ENCODE results near the gene CSDE1.

Gene CSDE1

GRCh38 chr1:114750780-114751179, 7.0 kb downstream of the CSDE1 start:
- in situ Hi-C loops (cut with MboI; ENCODE audit: low sequenced_read_pairs): no loop called here

- in situ Hi-C loops (cut with MboI; ENCODE audit: low sequenced_read_pairs): no loop called here
Measured at GRCh38 chr1:114749835-114750234, 7.9 kb downstream of the CSDE1 start.

- in situ Hi-C loops (cut with MboI; ENCODE audit: low sequenced_read_pairs): no loop called here
Measured at GRCh38 chr1:114746450-114747121, 11.2 kb downstream of the CSDE1 start.

- in situ Hi-C loops (cut with MboI; ENCODE audit: low sequenced_read_pairs): no loop called here
Measured at GRCh38 chr1:114745291-114745690, 12.5 kb downstream of the CSDE1 start.

- in situ Hi-C loops (cut with MboI; ENCODE audit: low sequenced_read_pairs): no loop called here
Measured at GRCh38 chr1:114741963-114742746, 15.6 kb downstream of the CSDE1 start.

GRCh38 chr1:114740331-114740730, 17.5 kb downstream of the CSDE1 start:
- in situ Hi-C loops (cut with MboI; ENCODE audit: low sequenced_read_pairs): no loop called here

GRCh38 chr1:114737314-114737849, 20.4 kb downstream of the CSDE1 start:
- in situ Hi-C loops (cut with MboI; ENCODE audit: low sequenced_read_pairs): no loop called here

GRCh38 chr1:114735479-114735878, 22.3 kb downstream of the CSDE1 start:
- in situ Hi-C loops (cut with MboI; ENCODE audit: low sequenced_read_pairs): no loop called here

- in situ Hi-C loops (cut with MboI; ENCODE audit: low sequenced_read_pairs): no loop called here
Measured at GRCh38 chr1:114729782-114730181, 28.0 kb downstream of the CSDE1 start.

- in situ Hi-C loops (cut with MboI; ENCODE audit: low sequenced_read_pairs): no loop called here
Measured at GRCh38 chr1:114728553-114728952, 29.2 kb downstream of the CSDE1 start.

GRCh38 chr1:114725230-114725629, 32.6 kb downstream of the CSDE1 start:
- in situ Hi-C loops (cut with MboI; ENCODE audit: low sequenced_read_pairs): no loop called here

- in situ Hi-C loops (cut with MboI; ENCODE audit: low sequenced_read_pairs): no loop called here
Measured at GRCh38 chr1:114723915-114724314, 33.9 kb downstream of the CSDE1 start.

GRCh38 chr1:114723457-114723856, 34.3 kb downstream of the CSDE1 start:
- in situ Hi-C loops (cut with MboI; ENCODE audit: low sequenced_read_pairs): no loop called here

GRCh38 chr1:114720492-114720891, 37.3 kb downstream of the CSDE1 start:
- in situ Hi-C loops (cut with MboI; ENCODE audit: low sequenced_read_pairs): no loop called here

GRCh38 chr1:114719424-114719787, 38.4 kb downstream of the CSDE1 start:
- in situ Hi-C loops (cut with MboI; ENCODE audit: low sequenced_read_pairs): no loop called here

- in situ Hi-C loops (cut with MboI; ENCODE audit: low sequenced_read_pairs): no loop called here
Measured at GRCh38 chr1:114718661-114719423, 38.9 kb downstream of the CSDE1 start.

- in situ Hi-C loops (cut with MboI; ENCODE audit: low sequenced_read_pairs): no loop called here
Measured at GRCh38 chr1:114716304-114717170, 41.2 kb downstream of the CSDE1 start, which contains the start of gene NRAS. Gene NRAS (minus strand): TSS chr1:114716771. CDS start chr1:114716160, 611 bp downstream.

GRCh38 chr1:114715952-114716303, 41.9 kb downstream of the CSDE1 start:
- in situ Hi-C loops (cut with MboI; ENCODE audit: low sequenced_read_pairs): no loop called here

GRCh38 chr1:114712977-114713376, 44.8 kb downstream of the CSDE1 start:
- in situ Hi-C loops (cut with MboI; ENCODE audit: low sequenced_read_pairs): no loop called here

- in situ Hi-C loops (cut with MboI; ENCODE audit: low sequenced_read_pairs): no loop called here
Measured at GRCh38 chr1:114710360-114710759, 47.4 kb downstream of the CSDE1 start.
